HG02588 (cell line): ENCODE results near the gene DGAT2.

ENCODE experiments used
- ATAC-seq: cut with Tn5 transposase; IDR thresholded peaks from one replicate; pipeline ENCODE4 v1.9.1; 2021; ENCODE audit warnings: mild to moderate bottlenecking, moderate library complexity; ENCODE audit not compliant: unreplicated experiment

DGAT2 gene

DNA sequence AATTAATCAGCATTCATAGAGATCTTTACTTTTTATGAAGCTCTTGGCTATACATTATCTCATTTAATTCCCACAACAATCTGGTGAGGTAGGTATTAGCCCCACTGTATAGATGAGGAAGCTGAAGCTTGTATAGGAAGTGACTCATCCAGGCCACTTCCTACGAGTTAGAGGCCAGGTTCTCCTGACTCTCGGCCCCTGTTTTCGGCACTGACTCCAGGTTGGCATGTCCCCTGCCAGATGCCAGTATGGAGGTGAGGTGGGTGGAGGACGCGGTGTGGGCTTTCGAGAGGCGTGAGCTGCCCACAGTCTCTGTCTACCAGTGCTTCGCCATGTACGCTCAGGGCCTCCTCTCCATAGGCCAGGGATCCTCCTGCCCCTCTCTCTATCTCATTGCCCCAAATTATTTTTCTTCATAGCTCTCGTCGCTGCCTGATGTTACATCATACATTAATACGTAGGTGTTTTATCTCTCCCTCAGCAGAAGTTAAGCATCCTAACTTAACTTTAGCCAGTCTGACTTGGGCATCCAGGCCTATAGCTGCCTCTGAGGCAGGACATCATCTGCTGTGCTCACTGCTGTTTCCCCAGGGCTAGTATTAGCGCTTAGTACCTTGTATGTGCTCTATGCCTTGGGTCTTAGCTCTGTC lies 9.0 kb downstream of the DGAT2 start:
- ATAC-seq = no peak

GRCh38 chr11:75778962-75779361 lies 10.4 kb downstream of the DGAT2 start:
- no peak for ATAC-seq

- ATAC-seq = no peak
Observed at GRCh38 chr11:75779960-75780359, 11.4 kb downstream of the DGAT2 start.

GRCh38 chr11:75780888-75781287 lies 12.3 kb downstream of the DGAT2 start:
- no peak for ATAC-seq

GRCh38 chr11:75781296-75781695 lies 12.7 kb downstream of the DGAT2 start:
- ATAC-seq = no peak

GRCh38 chr11:75781831-75782230 lies 13.3 kb downstream of the DGAT2 start:
- ATAC-seq = no peak

DNA sequence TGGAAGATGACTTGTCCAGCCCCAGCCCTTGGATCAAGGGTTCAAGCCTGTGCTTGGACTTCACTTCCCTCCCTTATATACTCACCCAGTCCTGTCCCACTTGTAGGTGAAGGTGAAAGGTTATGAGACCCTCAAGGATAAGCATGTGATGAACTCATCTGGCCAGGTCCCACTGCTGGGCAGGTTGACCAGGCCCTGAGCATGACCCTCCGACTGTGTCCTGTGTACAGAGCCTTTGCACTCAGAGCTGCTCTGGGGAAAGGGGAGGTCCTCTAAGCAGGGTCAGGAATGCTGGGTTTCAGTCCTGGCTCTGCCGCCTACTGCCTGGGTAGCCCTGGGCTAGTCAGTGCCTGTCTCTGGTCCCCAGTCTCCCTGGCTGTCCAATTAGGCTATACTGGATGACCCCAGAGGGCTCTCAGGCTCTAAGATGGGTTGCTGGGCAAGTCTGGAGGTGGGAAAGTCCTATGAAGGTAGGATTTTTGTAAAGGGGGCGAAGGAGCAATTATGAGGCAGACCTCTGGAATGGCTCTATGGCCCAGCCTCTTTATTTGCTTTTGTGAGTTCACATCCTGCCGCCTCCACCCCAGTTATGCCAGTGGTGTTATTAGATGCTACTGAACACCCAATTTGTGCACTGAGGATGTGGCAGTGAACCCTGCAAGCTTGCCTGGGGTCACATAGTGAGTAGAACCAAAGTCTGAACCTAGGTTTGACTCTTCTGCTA lies 14.1 kb downstream of the DGAT2 start:
- ATAC-seq = no peak

DNA sequence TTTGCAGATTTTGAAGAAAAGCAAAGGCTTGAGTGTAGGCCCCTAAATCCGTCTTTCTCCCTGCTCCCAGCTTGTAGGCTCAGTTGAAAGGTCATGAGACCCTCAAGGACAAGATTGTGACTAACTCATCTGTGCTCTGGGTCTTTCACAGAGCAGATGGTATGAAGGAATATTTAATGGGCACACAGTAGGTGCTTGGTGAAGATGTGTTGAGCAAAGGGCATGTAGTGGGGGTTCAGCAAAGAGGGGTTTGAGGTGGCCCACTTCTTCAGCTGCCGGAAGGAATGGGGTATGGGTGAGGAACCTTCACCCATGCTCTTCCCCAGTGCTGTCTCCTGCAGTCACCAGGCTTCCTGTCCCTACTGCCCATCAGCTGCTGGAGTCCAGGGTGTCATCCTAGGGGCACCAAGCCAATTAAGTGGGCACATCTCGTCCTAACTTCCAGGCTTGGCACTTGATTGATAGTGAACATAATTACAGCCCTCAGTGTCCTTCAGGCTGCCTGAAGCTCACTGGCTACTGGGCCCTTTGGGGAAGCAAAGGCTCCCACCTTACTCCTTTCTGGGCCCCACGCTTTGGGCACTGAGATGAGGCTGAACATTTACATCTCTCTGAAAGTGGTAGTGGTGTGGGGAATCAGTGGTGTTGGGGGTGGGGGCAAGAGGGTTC lies 15.0 kb downstream of the DGAT2 start:
- no peak for ATAC-seq

GRCh38 chr11:75784085-75784478 lies 15.5 kb downstream of the DGAT2 start:
- no peak for ATAC-seq

- ATAC-seq = no peak
Observed at GRCh38 chr11:75784506-75784905, 15.9 kb downstream of the DGAT2 start.

DNA sequence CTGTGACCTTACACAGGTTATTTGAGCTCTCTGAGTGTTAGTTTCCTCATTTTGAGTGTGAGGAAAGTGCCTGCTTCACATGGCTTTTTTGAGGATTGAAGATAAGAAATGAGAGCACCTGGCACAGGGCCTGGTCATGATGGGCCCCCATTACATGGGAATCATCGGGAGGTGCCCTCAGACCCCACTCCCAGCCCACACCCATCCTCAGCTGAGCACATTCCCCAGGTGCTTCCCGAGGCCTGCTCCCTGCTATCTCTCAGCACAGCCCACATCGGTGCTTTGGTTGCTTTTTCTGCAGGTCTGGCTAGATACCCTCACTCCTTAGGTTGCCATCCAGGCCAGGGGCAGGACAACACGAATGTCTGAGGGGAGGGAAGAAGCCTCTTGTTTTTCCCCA lies 16.6 kb downstream of the DGAT2 start:
- no peak for ATAC-seq

- no peak for ATAC-seq
Observed at GRCh38 chr11:75786101-75786736, 17.6 kb downstream of the DGAT2 start.

DNA sequence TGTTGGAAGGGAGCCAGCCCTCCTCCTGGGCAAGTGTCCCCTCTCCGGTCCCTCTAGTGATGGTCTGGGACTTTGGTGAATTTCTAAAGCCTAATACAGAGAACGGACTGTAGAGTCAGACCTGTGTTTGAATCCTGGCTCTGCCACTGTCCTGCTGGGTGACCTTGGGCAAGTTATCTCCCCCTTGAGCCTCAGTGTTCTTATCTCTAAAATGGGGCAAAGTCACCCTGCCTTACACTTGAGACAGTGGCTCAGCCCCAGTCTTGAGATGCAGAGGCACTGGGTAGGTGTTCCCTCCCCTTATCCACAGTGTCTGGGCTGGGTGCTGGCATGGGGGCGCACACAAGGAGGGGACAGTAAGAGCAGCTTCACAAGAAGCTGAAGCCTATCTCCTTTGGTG lies 20.9 kb downstream of the DGAT2 start:
- no peak for ATAC-seq

- no peak for ATAC-seq
Observed at GRCh38 chr11:75790986-75791385, 22.4 kb downstream of the DGAT2 start.

- no peak for ATAC-seq
Observed at GRCh38 chr11:75792127-75792731, 23.7 kb downstream of the DGAT2 start.

- no peak for ATAC-seq
Observed at GRCh38 chr11:75792997-75793800, 24.6 kb downstream of the DGAT2 start.

- ATAC-seq = no peak
Observed at GRCh38 chr11:75793966-75794365, 25.4 kb downstream of the DGAT2 start.

- ATAC-seq = no peak
Observed at GRCh38 chr11:75795276-75796090, 26.9 kb downstream of the DGAT2 start.

DNA sequence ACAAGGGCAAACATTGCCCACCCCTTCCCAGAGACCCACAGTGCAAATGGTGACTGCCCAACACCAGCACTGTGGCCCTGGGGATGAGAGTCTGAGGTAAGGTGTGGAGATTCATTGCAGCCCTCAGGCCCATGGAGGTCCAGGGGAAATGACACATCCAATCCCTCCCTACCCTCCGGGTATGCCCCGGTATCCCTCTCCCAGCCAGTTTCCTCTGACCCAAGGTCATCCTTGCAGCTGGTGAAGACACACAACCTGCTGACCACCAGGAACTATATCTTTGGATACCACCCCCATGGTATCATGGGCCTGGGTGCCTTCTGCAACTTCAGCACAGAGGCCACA lies 27.5 kb downstream of the DGAT2 start:
- ATAC-seq = no peak

DNA sequence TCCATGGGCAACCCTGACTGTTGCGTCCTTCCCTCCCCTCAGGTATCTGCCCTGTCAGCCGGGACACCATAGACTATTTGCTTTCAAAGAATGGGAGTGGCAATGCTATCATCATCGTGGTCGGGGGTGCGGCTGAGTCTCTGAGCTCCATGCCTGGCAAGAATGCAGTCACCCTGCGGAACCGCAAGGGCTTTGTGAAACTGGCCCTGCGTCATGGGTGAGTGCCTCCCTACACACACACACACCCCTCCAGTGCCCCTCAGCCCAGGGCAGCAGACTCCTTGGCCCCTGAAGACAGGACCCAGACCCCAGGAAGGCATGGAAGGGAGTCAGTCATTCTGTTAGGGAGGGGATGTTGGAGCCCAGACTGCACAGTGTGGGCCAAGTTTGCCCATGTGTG lies 28.5 kb downstream of the DGAT2 start:
- ATAC-seq = no peak
